ENCODE data around the gene ARHGAP25. TPM values are rescaled to one million over a fixed set of nuclear protein-coding genes. Genes with fewer than 3 reads are reported as not detected.

Gene ARHGAP25
- total and polyA plus RNA-seq, 10 of the 15 experiments (the other 5 are each of a cell fraction or from before 2014, with no cell fraction given), result 0.15 to 1.0 (median 0.46) TPM

DNA sequence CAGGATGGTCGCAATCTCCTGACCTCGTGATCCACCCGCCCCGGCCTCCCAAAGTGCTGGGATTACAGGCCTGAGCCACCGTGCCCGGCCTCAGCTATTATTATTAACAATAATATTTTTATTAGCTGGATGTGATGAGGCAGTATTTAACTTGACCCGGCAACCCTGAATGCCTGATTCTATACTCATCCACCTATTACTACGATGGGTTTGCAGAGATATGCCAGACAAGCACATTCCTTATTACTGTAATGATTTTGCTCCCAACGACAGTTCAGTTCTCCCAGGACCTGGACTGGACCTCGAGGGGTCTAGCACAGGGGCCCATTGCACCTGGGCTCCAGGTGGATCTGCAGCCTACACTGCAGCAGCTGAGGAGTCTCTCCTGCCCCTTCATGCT, 104.0 kb downstream of the ARHGAP25 start:
- no peak overlapping the region for H3K4me3 ChIP-seq
- TF ChIP-seq, protein P1, sequence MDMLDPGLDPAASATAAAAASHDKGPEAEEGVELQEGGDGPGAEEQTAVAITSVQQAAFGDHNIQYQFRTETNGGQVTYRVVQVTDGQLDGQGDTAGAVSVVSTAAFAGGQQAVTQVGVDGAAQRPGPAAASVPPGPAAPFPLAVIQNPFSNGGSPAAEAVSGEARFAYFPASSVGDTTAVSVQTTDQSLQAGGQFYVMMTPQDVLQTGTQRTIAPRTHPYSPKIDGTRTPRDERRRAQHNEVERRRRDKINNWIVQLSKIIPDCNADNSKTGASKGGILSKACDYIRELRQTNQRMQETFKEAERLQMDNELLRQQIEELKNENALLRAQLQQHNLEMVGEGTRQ (IDR thresholded peaks at IDR 0.05; ENCODE audit: borderline replicate concordance, low read depth, low read length), result no peak
- TF ChIP-seq FOS (IDR thresholded peaks at IDR 0.05; ENCODE audit: borderline replicate concordance, extremely low read depth, insufficient read length) (no peak), RB1 (IDR thresholded peaks at IDR 0.05; ENCODE audit: borderline replicate concordance) (no peak), ASH2L (IDR thresholded peaks at IDR 0.05; ENCODE audit: borderline replicate concordance, low read depth) (no peak), ZBED1 (IDR thresholded peaks at IDR 0.05; ENCODE audit: borderline replicate concordance) (no peak), ZNF622 (IDR thresholded peaks at IDR 0.05) (no peak)
- TF ChIP-seq, protein P2, sequence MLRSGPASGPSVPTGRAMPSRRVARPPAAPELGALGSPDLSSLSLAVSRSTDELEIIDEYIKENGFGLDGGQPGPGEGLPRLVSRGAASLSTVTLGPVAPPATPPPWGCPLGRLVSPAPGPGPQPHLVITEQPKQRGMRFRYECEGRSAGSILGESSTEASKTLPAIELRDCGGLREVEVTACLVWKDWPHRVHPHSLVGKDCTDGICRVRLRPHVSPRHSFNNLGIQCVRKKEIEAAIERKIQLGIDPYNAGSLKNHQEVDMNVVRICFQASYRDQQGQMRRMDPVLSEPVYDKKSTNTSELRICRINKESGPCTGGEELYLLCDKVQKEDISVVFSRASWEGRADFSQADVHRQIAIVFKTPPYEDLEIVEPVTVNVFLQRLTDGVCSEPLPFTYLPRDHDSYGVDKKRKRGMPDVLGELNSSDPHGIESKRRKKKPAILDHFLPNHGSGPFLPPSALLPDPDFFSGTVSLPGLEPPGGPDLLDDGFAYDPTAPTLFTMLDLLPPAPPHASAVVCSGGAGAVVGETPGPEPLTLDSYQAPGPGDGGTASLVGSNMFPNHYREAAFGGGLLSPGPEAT (IDR thresholded peaks at IDR 0.05; ENCODE audit: low read depth), result no peak
- H4K20me1 ChIP-seq (ENCODE audit: control insufficient read depth, insufficient read depth), result no peaks in the 10 kb centered on the region
- no peak for FAIRE-seq
- ChIA-PET POLR2A (no interaction called here), RAD21 (ENCODE audit: unreplicated experiment) (interaction anchor here (0.7 to 2.0 kb wide), 4 partner anchors 70 to 129 kb away, joined by 3 to 9 read pairs (median 5); no protein-coding TSS in a partner anchor), CTCF (interaction anchor here (0.9 to 8.8 kb wide), 15 partner anchors 14 to 375 kb away, joined by 3 to 75 read pairs (median 4); partner anchors contain the start of gene ARHGAP25), SMC1A (ENCODE audit: uncharacterized antibody, unreplicated experiment) (interaction anchor here (0.7 to 1.2 kb wide), 5 partner anchors 9 to 375 kb away, joined by 3 to 5 read pairs (median 3); no protein-coding TSS in a partner anchor)
- H3K9me3 ChIP-seq (replicated peaks; ENCODE audit: control insufficient read depth, insufficient read depth, low read length), result peaks cover 7% of the 10 kb centered on the region; the same call in 2 of the 3 replicates
- no peak for ATAC-seq
- intact Hi-C loops (cut with micrococcal nuclease; ENCODE audit: unreplicated experiment), result no loop called here
- H3K79me2 ChIP-seq (ENCODE audit: control insufficient read depth, insufficient read depth, low read length), result no peaks in the 10 kb centered on the region
- H3K4me1 ChIP-seq (ENCODE audit: control insufficient read depth, insufficient read depth, low read length), result peaks cover 19% of the 10 kb centered on the region
- 79% methylated on average over 7 of the region's 10 CpGs for WGBS (ENCODE audit: insufficient coverage, insufficient replicate concordance, low lambda C conversion rate, missing lambda C conversion rate)
- no peaks in the 10 kb centered on the region for H3K36me3 ChIP-seq (ENCODE audit: control insufficient read depth in 2 of 2, insufficient read depth in 2 of 2, low read length in 1 of 2)
- no peak overlapping the region for H3K4me2 ChIP-seq (ENCODE audit: control insufficient read depth, insufficient read depth)
- in situ Hi-C loops (cut with MboI), result no loop called here
- H2AFZ ChIP-seq (ENCODE audit: control insufficient read depth, low read depth, low read length), result no peak overlapping the region
- no TSS peak for BruUV-seq (replicated peaks)
- H3K27me3 ChIP-seq (replicated peaks in 1 of 2; ENCODE audit: control insufficient read depth in 2 of 2, insufficient read depth in 2 of 2, low read length in 1 of 2), result peaks cover 0 to 3% of the 10 kb centered on the region in 2 experiments; a peak in 2 of 4 replicates
- no peak for DNase-seq (ENCODE audit: low read depth, low spot score)
- H3K9ac ChIP-seq (ENCODE audit: control insufficient read depth, insufficient read depth, low read length), result no peak overlapping the region
- no peak overlapping the region for H3K27ac ChIP-seq (ENCODE audit: control insufficient read depth, insufficient read depth)

Data from GM12878 (cell line).